HG03175 (cell line): ENCODE measurements around the gene MYNN.
"Not testable (repeated sequence)": the region's sequence is repeated elsewhere in the genome, so short reads cannot be mapped to it uniquely, and the experiment has no call there.

ENCODE experiments used
- ATAC-seq: cut with Tn5 transposase; IDR thresholded peaks from one replicate; pipeline ENCODE4 v1.9.1; 2021; ENCODE audit warnings: mild to moderate bottlenecking, moderate library complexity; ENCODE audit not compliant: unreplicated experiment

Gene MYNN

DNA sequence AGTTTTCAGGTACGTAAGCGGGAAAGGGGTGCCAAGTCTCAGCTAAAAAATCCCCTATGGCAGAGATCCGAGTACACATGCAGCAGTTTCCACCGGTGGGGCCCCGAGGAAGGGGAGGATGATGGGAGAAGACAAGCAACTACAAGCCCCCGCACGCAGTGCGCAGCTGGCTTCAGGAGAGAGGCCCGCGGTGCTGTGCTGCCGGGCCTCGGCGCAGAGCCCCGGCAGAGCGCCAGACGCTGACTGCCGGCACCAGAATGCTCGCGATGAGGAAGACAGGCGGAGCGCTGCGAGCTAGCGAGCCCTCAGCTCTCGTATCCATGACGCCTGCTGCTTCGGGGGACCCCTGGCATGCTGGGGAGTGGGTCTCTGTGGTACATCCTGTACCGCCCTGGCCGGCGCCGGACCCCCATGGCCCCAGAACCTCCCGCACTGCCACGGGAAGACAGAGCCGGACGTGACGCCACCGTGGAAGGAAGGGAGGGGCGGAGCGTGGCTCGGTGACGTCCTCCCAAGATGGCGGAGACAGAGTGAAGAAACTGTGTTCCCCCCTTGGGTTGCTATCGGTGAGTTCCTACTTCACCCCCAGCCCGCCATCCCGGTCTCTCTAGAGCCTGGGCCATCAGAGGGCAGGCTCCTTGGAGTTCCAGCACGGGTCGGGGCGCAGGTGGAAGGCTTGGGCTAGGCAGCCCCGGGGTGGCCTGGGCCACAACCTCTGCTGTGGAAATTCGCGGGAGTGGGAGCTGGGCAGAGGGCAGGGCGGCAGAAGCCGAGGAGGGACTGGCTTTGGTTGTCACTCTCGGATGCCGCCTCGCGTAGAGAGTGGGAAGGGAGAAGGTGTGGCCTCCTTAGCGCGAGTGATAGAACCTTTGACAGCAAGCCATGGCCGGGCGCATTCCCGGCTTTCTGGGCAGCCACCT lies at the start of gene MYNN:
Gene MYNN, plus strand, starts transcription at position 500 of the 920 bp plus-strand sequence. CDS start 900 bp downstream, outside the sequence.
- peak; percentile 84 for ATAC-seq

DNA sequence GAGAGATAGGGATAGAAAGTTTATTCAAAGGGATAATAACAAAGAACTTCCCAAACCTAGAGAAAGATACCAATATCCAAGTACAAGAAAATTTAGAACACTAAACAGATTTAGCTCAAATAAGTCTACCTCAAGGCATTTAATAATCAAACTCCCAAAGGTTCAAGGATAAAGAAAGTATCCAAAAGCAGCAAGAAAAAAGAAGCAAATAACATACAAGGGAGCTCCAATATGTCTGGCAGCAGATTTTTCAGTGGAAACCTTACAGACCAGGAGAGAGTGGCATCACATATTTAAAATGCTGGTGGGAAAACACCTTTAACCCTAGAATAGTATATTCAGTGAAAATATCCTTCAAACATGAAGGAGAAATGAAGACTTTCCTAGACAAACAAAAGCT lies 41.3 kb upstream of the MYNN start:
- ATAC-seq: not testable (repeated sequence)

DNA sequence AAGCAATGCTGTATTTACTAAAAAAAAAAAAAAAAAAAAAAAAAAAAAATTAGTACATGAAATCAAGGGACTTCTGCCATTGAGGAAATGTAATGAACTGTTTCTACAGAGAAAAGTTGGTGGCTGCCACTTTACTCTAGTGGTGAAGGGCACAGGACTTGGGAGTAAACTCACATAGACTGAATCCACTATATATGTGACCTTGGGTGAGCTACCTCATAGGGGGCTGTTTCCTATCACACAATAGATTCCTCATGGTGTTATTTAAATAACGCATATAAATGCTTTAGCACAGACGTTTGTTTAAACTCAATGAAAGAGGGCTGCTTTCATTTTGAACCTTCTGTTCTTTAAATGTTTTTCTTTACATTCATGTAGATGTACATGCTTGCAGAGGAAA lies 34.1 kb upstream of the MYNN start:
- ATAC-seq: no peak

DNA sequence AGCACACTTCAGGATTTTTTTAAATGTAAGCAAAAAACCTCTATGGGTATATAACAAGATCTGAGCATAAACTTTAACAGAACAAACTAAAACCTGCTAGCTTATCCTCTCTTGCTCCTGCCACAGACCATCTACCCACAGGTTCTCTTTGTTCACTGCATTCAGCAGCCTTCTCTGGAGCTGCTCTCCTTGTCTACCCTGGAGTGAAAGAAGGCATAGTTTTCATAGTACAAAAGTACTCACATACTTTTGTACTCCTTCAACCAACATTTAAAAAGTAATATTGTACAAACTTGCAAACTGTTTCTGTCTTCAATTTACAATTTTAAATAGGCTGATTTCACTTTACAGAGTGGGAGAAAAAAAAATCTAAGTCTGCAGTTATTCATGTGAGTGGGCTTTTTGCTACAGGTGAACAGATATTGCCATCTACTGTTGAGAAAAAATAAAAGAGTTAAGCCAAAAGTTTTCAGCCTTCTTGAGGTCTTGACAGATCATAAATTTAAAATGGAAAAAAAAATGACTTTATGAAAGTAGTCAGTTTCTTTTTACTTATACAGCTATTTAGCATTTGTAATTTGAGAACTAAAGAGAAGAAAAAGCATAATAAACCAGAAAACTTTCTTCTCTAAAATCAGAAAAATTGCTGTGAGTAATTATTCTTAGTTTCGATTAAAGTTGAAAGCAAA lies 28.7 kb upstream of the MYNN start:
- no peak for ATAC-seq

DNA sequence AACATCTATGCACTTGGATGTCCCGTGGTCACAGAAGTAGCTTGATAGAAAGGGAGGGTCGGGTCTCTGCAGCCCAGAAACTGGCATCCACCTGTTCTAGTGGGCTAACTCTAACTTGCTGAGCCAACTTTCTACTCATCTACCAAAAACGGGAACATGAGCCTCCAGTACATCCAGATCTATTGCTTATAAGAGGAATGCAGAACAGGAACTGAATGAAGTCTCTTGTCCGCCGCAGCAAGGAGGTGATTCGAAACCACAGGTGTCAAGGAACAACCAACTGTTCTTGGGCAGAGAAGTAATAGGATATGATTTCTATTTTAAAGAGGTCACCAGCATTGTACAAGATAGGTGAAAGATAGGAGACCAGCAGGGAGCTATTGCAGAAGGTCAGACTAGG lies 26.3 kb upstream of the MYNN start:
- no peak for ATAC-seq

DNA sequence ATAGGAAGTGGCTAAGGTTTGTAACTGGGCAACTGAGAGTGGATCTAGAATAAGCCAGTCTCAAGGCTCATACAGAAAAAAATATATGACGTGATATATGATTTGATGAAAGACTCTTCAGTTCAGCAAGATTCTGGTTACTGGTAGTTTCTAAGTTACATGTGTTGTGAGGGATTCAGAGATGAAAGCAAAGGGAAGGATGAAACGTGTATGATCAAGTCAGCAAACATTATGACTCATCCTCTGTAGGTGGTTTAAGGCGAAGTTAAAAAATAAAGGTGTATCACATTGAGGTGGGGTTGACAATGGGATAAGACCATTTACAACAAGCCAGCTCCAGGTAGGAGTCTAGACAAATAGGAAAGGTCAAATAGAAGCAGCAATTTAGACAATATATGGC lies 24.5 kb upstream of the MYNN start:
- no peak for ATAC-seq

DNA sequence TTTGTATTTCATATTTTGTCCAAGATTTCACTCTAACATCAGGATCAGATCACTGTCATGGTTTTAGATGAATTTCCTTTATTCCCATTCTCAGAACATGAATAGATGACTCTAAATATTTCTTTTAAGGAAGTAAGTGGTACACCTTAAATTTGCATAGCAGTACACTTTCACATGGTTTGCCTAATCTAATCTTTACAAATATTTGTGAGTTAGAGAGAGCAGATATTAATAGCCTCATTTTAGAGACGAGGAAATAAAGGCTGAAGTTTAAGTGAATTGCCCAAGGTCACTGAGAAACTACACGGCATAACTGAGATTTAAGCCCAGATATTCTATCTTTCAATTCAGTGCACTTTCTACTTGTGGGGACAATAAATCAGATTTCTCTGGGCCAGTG lies 22.5 kb upstream of the MYNN start:
- ATAC-seq: no peak

DNA sequence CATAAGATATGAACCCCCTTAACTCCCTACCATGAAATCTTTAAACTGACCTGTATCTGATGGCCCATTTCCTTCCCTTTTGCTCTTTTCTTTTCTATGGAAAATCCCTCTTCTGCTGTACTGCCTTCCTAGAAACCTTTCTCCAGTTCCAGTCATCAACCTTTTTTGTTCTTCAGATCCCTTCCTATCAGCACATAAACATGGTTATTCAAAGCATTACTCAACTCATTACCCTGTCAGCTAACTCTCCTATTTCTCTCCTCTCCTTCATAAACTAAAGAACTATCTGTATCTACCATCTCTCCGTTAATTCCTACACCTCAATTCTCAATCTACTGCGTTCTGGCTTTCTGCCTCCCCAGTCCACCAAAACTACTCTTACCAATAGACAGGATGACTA lies 21.3 kb upstream of the MYNN start:
- ATAC-seq: no peak

DNA sequence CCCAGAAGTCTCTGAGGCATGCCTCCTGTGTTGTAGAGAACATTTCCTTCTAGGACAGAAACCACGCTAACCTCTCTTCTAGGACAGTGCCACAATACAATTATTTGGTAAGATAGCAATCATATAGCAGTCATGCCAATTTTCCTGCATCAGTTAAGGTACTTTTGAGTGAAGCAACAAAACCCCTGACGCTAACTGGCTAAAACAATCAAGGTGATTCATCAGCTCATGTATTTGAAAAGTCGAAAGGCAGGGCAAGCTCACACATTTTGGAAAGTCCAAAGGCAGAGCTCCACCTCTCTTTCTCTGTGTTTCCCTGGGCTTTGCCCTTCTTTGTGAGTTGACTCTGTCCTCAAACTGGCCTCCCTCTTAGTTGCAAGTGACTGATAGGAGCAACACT lies 18.5 kb upstream of the MYNN start:
- ATAC-seq: no peak

DNA sequence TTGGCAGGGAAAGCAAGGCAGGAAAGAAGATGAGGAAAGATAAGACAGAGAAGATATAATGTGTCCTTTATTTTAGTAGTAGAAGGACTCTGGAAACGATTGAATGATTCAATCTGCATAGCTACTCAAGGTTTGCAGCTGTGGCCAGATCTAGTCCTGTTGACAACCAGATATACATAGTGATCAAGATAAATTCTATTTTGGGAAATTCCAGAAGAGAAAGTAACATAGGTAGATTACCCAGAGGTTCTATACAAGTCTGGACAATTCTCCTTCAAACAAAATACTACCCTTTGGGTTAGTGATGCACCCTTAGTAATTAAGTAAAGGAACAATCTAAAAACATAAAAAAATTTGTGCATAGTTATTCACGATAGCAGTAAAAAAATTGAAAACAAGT lies 17.7 kb upstream of the MYNN start:
- ATAC-seq: no peak

DNA sequence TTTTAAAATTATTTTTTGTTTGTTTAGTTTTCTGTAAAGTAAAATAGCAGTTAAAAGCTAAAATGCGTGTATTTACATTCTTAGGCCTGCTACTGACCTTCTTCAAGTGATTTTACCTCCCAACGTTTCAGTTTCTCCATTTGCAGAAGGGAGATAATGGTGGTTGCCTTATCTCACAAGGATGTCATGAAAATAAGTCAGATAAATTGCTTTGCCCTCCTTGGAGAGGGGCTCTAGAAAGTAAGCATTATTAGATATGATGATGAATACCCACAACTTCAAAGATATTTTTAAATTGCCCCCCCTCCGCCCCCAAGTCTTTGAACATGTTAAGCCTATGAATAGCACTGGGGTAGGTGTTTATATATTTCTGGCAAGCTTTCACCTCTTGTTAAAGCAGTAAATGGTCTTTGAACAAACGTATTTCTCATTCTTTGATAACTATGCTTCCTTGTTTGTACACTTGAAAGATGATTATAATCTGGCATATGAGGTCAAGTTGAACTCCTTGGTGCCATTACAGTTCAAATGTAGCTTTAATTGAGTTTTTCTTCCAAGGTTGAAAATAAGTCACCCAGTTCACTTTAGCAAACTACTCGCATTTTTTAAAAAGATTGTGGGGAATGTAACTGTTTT lies 14.7 kb upstream of the MYNN start:
- no peak for ATAC-seq

DNA sequence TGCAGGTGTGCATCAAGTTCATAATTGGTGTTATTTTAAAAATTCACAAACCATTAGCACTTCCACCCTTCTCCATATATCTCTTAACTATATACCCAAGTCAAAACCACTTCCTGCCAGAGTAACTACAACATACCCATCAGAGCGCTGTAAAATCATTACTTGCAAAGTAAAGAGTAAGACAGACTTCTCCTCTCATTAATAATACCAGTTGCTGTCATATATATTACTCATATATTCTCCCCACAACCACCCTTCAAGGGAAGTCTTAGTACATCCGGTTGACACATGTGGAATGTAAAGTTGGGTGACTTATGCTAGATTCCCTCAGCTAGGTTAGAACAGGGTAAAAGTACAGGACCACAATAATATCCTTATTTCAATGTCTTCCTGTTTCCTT lies 13.9 kb upstream of the MYNN start:
- ATAC-seq: peak; percentile 72

DNA sequence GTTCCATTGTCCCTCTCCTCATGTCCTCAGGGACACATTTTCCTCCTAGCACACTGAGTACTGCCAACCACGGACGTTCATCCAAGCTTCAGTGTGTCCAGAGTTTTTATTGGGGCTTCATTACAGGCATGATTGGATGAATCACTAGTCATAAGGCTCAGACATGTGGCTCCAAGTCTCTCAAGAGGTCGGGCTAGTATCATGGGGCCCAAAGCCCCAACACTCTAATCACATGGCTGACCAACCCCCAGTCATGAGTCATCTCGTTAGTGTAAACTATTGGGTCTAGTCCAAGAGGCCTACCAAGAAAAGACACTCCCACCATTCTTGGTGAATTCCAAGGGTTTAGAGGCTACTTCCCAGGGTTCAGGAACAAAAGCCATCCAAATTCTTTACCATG lies 12.7 kb upstream of the MYNN start:
- no peak for ATAC-seq

DNA sequence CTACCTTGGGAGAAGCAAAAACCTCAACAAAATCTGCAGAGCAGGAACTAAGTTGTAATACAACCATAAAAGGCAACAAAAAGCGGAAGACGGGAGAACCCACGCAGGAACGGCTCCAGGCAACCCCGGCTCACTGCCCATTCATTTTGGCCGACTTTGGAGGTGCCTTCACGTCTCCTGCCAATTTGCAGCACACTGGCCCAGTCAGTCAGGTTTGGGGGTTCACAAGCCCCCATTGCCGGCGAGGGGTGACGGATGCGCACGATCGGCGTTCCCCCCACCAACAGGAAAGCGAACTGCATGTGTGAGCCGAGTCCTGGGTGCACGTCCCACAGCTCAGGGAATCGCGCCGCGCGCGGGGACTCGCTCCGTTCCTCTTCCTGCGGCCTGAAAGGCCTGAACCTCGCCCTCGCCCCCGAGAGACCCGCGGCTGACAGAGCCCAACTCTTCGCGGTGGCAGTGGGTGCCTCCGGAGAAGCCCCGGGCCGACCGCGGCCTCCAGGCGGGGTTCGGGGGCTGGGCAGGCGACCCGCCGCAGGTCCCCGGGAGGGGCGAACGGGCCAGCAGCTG lies 8.8 kb upstream of the MYNN start:
- ATAC-seq: peak; percentile 29

DNA sequence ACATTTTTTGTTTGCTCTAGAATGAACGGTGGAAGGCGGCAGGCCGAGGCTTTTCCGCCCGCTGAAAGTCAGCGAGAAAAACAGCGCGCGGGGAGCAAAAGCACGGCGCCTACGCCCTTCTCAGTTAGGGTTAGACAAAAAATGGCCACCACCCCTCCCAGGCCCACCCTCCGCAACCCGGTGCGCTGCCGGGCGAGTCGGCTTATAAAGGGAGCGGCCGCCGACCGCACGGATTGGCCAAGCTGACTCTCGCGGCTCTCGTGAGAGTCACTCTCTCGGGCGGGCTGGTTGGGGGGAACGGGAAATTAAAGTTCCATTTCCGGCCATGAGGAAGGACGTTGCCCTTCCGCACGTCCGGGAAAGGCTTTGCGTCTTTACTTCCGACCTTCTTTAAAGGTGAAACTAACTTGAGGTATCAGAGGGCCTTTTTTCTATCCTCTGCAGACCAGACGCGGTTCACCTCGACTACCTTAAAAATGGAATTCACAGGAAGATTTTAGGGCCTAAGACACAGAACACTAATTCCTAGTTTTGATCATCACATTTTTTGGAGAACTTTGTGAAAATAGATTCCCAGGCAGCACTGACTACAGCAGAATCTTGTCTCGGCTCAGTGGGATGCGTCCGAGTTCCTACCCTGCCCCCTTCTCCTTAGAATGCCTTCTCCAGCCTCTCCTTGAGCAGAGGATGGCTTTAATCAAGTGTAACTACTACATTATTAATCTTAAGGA lies 8.1 kb upstream of the MYNN start, which contains the start of gene TERC:
Gene TERC, minus strand, starts transcription at position 179 of the 731 bp plus-strand sequence.
- ATAC-seq: peak; percentile 85

DNA sequence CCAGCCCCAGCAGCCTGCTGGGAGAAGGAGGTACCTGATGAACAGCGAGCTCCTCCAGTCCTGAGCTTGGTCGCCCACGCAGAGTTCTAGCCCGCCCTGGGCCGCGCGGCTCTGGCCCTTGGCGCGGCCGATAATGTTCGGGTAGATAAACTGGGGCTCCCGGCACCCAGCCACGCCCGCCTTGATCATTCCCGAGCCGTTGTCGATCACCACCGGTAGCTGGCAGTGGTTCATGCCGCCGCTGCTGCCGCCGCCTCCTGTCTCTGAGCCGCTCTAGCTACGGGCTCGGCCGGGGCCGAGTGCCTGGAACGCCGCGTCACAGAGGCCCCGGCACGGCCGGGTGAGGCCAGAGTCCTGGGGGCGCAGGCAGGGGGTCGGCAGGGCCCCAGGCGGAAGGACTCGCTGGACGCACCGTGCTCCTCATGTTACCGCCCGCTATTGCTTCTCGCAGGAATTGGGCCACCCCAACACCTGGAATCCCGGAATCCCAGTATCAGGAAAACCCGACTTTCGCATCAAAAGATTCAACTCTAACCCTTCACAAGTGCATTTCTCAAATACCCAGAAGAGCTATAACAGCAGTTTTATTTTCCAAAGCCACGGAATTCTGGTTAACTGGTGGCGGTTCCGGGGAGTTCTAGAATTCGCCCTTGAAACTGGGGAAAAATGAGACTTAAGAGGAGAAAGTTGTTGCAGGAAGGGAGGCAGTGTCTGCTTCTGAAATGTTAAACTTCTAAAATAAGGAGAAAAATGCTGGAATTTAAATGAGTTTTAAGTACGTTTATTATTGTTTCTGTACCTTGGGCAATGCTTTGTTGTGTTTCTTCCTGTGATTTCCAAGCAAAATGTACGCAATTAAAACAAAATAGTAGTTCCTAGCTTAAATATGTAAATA lies 3.7 kb upstream of the MYNN start, which contains the start of gene ACTRT3:
Gene ACTRT3, minus strand, starts transcription at position 275 of the 895 bp plus-strand sequence. Its CDS starts 41 bp downstream, at position 234.
- peak; percentile 21 for ATAC-seq

DNA sequence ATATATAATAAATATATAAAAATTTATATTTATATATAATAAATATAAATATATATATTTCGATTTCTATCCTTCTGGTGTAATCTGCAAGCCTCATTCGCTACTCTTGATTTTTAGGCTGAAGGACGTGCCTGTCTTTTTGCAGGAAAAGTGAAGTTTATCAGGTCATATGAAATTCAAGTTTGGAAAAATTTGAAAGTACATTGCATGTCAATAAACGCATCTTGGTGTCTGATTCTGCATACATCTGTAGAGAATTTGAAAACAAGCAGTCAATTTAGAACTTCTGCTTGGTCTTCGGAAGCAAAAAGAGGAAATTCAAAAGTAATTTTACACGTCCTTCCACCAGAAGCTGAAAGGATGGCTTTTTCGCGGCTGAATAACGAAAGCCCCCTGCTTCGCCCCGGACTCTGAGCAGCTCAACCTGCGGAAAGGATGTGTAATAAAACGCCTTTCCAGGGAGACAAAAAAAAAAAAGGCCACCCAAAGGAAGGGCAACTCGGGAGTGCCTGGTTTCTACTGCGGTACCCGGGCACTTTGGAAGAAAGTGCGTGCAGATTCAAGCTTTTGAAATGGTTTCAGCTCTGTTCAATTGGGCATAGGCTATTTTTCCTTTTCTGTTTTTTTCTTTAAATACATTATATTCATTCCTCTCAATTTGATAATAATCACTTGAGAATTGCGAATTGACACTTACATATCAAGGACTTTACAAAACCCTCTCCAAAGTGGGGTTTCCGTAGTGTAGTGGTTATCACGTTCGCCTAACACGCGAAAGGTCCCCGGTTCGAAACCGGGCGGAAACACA lies 1.5 kb upstream of the MYNN start:
- peak; percentile 19 for ATAC-seq

DNA sequence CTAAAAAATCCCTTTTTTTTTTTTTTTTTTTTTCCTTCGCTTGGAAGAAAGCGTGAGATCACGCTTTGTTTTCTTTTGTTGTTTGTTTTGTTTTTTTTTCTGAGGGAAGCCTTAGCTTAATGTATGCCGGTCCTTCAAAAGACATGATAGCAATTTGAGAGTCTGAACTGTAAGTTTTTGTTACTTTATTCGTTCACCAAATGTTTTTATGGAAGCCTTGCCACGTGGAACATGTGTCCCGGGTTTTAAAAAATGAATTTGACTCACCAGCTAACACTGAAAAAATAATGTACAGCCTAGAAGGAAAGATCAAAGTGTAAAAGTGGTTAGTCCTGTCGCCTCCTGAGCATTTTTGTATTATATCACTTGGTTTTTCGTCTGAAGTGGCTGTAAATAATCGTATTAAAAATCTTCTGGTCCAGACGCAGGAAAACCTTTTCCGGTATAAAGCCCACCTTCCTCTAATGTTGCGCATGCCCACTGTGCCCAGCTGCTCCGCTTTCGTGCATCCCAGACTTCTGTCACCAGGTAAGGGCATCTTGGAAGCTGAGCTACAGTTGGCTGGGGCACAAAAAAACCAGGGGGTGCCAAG lies 795 bp upstream of the MYNN start:
- ATAC-seq: peak; percentile 6
